RPMI8226 (cell line): ENCODE results near the gene EFNA3.
A peak's percentile ranks its signal among the peaks of the same experiment; 100 is the strongest.

Experiments
- DNase-seq: peaks from one replicate; pipeline ENCODE4 v3.0.0-alpha.2; 2015

Gene EFNA3

DNA sequence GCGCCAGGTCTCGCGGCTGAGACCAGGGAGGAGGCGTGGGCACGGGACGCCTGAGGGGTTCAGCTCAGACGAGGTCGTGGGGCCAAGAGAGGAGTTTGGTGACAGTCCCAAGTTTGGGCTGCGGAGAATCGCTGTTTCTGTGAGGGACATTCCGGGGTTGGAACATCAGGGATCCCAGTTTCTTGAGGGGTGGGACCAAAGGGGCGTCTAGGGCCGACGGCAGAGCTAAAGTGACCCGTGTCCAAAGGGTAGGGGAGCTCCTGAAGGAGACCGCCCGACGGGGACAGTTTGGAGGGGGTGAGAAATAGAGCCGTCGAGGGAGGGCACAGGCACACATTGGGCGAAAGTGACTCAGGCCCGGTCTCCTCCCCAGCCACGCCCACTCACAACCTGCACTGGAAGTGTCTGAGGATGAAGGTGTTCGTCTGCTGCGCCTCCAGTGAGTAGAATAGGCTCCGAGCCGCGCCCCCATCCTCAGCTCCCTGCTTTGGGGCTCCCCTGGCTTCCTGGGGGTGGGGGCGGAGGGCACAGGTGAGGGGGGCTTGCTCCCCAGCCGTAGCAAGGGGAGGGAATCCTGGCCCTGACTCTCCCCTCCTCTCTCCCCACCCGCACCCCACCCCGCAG lies 7.0 kb downstream of the EFNA3 start:
- DNase-seq, result peak; percentile 89

DNA sequence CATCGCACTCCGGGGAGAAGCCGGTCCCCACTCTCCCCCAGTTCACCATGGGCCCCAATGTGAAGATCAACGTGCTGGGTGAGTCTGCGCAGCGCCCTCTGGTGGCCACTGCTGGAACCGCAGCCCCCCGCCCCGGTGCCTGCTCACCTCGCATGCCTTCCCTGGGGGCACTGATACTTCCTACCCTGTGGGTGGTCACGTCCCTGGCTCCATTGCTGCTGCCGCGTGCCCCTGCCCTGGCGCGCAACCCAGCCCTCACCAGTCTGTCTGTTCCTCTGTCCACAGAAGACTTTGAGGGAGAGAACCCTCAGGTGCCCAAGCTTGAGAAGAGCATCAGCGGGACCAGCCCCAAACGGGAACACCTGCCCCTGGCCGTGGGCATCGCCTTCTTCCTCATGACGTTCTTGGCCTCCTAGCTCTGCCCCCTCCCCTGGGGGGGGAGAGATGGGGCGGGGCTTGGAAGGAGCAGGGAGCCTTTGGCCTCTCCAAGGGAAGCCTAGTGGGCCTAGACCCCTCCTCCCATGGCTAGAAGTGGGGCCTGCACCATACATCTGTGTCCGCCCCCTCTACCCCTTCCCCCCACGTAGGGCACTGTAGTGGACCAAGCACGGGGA lies 7.6 kb downstream of the EFNA3 start:
- DNase-seq, result peak; percentile 79

- DNase-seq, result no peak
These were observed 8.4 kb downstream of the EFNA3 start for GRCh38 chr1:155086856-155087535.

DNA sequence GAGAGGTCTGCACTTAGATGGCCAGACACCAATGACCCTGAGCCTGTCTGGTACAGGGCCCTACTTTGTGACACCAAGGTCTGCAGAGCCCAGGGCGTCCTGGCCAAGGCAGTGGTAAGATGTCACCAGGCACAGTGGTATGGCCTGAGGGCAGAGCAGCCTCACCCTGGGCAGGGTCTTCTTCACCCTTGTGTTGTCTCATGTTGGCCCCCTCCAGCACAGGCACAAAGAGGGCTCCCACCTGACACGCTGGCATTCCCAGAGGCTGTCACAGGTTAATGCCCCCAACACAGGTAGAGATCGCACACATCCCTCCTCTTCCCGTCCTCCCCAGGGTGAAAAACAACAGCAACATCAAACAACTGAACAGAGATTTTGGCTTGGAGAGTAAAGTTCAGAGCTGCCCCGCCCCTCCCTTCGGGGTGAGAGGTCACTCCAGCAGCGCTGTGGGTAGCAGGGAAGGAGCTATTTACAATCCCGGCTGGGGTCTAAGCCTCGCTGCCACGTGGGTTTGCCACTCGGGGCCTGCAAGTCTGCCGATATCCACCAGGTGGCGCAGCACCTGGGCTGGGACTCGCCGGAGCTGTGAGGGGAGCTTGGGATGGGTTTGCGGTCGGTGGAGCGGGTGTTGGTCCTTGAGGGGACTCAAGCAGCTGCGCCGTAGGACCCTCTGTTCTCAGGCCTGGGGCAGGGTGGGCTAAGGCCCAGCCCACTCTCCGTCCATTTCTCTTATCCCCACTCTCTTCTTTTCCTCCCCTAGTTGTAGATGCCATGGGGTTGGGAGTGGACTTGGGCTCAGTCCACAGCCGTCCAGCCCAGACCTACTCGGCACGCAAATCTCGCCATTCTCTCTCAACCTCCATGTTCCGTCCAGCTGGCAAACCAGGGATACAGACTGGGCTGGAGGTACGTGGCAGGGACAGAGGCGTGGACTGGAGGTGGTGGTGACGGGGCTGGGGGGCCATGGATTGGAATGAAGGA lies 12.7 kb downstream of the EFNA3 start:
- DNase-seq, result peak; percentile 89

GRCh38 chr1:155092131-155092530 lies 13.5 kb downstream of the EFNA3 start:
- no peak for DNase-seq

GRCh38 chr1:155092641-155093040 lies 14.0 kb downstream of the EFNA3 start:
- no peak for DNase-seq

- peak; percentile 77 for DNase-seq
These were observed 15.4 kb downstream of the EFNA3 start for GRCh38 chr1:155093911-155094621.

DNA sequence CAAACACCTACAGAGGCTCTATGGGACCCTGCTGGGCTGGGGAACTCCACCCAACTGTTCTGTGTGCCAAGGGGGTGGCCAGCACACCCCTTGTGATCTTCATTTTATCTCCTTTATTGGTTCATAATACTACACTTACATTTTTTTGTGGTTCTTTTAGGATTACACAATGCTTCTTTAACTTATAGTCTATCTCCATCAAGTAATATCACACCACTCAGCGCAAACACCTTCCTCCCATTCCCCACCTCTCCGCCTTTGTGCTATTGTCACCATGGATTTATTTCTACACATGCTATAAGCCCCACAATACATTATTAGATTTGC lies 15.9 kb downstream of the EFNA3 start:
- DNase-seq, result no peak

GRCh38 chr1:155099331-155099730 lies 20.7 kb downstream of the EFNA3 start:
- no peak for DNase-seq

- DNase-seq, result no peak
These were observed 24.7 kb downstream of the EFNA3 start for GRCh38 chr1:155103325-155103724.

DNA sequence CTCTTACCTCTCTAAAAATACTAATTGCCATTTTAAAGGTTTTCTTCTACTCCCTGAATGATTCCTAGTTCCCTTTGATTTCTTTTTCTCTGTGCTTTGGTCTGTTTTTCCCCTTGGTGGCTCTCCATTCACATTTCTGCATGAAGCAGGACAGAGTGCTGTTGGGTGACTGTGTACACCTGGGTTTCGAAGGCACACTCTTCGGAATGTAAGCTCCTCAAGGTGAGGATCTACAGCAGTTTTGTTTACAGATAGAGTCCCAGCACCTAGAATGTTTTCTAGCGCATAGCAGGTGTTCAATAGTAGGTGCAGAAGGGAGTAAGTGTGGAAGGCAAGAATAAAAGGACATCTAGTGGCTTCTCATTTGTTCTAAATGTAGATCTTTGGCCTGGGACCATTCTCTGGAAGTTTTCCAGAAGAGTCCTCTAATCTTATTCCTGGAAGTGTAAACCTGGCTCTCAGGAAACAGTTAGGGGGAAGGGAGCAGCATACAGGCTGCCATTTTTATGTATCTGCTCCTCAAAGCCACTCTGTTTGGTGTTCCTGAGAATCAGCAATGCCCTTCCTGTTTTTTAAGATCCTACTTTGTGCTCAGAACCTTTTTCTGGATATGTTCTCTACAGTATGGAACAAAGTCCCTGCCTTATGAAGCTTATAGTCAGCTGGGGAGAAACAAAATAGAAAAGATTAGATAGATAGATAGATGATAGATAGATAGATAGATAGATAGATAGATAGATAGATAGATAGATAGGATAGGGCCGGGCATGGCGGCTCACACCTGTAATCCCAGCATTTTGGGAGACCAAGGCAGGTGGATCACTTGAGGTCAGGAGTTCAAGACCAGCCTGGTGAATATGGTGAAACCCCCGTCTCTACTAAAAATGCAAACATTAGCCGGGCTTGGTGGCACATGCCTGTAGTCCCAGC lies 26.2 kb downstream of the EFNA3 start:
- peak; percentile 54 for DNase-seq

DNA sequence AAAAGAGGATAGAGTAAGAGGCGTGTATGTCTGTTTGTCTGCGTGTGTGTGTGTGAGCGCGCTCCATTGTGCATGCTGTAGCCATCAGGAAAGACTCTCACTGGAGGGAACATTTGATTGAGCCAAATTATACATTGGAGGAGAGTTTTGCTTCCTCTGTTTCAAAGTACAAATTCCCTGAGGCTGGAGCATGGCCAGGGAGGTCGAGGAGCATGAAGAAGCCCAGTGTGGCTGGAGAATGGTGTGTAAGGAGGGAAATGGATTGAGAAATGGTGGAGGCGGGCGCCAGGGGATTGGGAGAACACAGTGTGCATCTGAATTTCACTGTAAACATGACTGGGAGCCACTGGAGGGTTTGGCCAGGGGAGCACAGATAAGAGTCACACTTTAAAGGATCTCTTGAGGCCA lies 27.0 kb downstream of the EFNA3 start:
- DNase-seq, result no peak

- peak; percentile 68 for DNase-seq
These were observed 28.2 kb downstream of the EFNA3 start for GRCh38 chr1:155106862-155107261.

DNA sequence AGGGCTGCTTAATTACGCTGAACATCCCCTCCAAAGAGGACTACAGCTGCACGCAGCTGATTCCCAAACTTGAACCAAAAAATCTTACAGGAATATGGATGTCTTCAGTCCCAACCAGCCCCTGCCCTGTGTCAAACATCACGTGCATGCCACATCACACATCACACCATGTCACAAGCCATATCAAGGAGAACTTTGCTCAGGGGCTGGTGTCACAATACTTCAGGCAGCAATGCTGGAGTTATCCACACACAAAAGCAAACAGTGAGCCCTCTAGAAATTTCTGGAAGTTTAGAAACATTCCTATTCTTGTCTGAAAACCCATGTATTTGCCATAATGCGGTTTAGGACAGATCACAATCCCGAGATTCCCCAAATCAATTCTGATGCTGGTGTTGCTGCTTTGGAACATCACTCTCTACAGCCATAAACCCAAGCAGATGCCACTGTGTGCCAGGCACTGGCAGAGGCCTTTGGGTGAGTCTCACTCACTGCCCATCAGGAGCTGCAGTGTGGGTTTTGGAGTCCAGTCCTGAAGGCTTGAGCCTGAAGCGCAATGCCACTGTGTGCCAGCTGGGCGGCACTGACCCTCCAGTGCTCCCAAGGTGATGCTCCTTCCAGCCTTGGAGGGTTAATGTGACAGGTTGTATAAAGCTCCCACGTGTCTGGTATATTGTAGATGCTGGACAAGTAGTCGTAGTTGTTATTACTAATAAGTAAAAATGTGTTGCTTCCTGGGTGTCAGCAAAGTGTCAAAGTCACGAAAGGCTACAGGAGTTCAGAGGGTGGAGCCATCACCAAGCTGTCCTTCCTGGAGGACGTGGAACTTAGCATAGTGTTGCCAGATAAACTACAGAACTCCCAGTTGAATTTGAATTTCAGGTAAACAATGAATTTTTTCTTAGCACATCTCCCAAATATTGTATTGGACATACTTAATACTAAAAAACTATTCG lies 28.9 kb downstream of the EFNA3 start:
- DNase-seq, result no peak

- DNase-seq, result no peak
These were observed 29.7 kb downstream of the EFNA3 start for GRCh38 chr1:155108296-155108695.

DNA sequence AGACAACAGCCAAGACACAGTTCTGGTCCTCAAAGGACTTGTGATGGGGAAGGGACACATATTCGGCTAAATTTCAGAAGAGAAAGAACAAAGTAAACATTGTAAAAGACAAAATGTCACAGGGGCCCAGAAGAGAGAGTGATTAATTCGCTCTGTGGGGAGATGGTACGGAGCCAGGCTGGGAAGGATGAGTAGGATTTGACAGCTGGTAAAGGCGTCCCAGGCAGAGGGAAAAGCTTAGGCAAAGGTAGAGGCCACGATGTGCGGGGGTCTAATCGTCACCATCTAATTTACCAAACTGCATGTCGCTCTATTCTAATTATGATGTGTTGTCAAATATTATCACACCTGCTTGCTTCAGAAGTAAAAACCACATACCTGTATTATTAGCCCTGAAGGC lies 31.7 kb downstream of the EFNA3 start:
- no peak for DNase-seq

DNA sequence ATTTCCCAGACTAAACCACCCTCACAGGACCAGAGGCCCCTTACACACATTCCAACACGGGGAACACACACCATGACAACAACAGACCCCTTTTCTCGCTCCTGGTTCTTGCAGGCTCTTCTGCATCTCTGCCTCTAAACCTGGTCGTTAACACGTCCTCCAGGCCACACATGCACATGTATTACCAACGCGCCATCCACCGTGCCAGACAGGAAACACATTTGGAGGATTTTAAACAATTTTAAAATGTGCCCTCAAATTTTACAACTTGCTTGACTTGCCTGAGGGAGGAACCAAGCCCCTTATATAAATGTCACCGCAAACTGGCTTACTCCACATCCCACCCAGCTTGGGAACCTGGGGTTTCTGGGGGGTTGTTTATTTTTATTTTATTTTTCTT lies 32.2 kb downstream of the EFNA3 start:
- DNase-seq, result no peak

- DNase-seq, result no peak
These were observed 34.9 kb downstream of the EFNA3 start for GRCh38 chr1:155113450-155113980.

- no peak for DNase-seq
These were observed 37.6 kb downstream of the EFNA3 start for GRCh38 chr1:155116113-155116764.
